ENCODE results near the gene NOTCH1.

Gene NOTCH1

GRCh38 chr9:136476369-136477150 is 69.3 kb downstream of the NOTCH1 start:
- TF ChIP-seq, protein P1, sequence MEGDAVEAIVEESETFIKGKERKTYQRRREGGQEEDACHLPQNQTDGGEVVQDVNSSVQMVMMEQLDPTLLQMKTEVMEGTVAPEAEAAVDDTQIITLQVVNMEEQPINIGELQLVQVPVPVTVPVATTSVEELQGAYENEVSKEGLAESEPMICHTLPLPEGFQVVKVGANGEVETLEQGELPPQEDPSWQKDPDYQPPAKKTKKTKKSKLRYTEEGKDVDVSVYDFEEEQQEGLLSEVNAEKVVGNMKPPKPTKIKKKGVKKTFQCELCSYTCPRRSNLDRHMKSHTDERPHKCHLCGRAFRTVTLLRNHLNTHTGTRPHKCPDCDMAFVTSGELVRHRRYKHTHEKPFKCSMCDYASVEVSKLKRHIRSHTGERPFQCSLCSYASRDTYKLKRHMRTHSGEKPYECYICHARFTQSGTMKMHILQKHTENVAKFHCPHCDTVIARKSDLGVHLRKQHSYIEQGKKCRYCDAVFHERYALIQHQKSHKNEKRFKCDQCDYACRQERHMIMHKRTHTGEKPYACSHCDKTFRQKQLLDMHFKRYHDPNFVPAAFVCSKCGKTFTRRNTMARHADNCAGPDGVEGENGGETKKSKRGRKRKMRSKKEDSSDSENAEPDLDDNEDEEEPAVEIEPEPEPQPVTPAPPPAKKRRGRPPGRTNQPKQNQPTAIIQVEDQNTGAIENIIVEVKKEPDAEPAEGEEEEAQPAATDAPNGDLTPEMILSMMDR (IDR thresholded peaks at IDR 0.05; ENCODE audit: low read depth, low read length), result no peak
- in situ Hi-C loops (cut with HindIII; ENCODE audit: low sequenced_read_pairs), result no loop called here

GRCh38 chr9:136474974-136475865 is 70.6 kb downstream of the NOTCH1 start:
- in situ Hi-C loops (cut with HindIII; ENCODE audit: low sequenced_read_pairs), result no loop called here
- TF ChIP-seq, protein P1 (IDR thresholded peaks at IDR 0.05; ENCODE audit: low read depth, low read length), result no peak
- H3K4me3 ChIP-seq (ENCODE audit: low read depth, low read length), result no peak overlapping the region
- no peak for DNase-seq (ENCODE audit: low read depth, low spot score)

More at GRCh38 chr9:136476369-136477150, 69.3 kb downstream of the NOTCH1 start:
- H3K4me3 ChIP-seq (ENCODE audit: low read depth, low read length), result no peak overlapping the region
- DNase-seq (ENCODE audit: low read depth, low spot score), result no peak

DNA sequence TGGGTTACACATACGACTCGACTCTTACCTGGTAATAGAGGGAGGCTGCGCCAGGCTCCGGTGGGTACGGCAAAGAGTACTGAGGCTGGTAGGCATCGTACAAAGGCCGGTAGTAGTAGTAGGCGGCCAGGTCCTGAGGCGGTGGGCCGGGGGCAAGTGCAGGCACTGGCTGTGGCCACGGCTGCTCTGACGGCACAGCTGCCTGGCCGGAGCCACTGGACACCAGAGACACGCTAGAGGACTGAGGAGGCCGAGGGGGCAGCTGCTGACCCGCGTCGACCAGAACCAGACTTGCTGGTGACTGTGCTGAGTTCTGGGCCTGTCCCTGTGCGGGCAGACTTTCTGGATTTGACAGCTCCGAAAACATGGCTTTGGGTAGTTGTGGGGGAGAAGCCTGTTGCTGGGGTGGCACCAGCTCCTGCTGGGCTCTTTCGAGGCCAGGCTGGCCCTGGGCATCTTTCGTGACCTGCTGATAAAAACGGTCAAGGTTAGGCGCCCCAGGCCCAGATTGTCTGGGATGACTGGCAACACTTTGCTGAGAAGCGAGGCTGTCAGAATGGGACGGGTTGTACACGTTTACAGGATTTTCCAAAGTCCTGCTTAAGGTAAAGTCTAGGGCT is 71.7 kb downstream of the NOTCH1 start:
- in situ Hi-C loops (cut with HindIII; ENCODE audit: low sequenced_read_pairs), result no loop called here
- no peak for DNase-seq (ENCODE audit: low read depth, low spot score)
- TF ChIP-seq, protein P1 (IDR thresholded peaks at IDR 0.05; ENCODE audit: low read depth, low read length), result no peak
- H3K4me3 ChIP-seq (ENCODE audit: low read depth, low read length), result no peak overlapping the region

GRCh38 chr9:136473354-136473721 is 72.5 kb downstream of the NOTCH1 start:
- TF ChIP-seq, protein P1 (IDR thresholded peaks at IDR 0.05; ENCODE audit: low read depth, low read length), result no peak
- no peak overlapping the region for H3K4me3 ChIP-seq (ENCODE audit: low read depth, low read length)
- no peak for DNase-seq (ENCODE audit: low read depth, low spot score)
- in situ Hi-C loops (cut with HindIII; ENCODE audit: low sequenced_read_pairs), result no loop called here

- TF ChIP-seq, protein P1 (IDR thresholded peaks at IDR 0.05; ENCODE audit: low read depth, low read length), result no peak
- H3K4me3 ChIP-seq (ENCODE audit: low read depth, low read length), result no peak overlapping the region
- DNase-seq (ENCODE audit: low read depth, low spot score), result no peak
- in situ Hi-C loops (cut with HindIII; ENCODE audit: low sequenced_read_pairs), result no loop called here
Measured at GRCh38 chr9:136472640-136473353, 73.1 kb downstream of the NOTCH1 start.
